GM19438 (cell line): ENCODE results near the gene HTRA1.

Experiments
- ATAC-seq: cut with Tn5 transposase; IDR thresholded peaks from one replicate; pipeline ENCODE4 v1.9.1; 2021; ENCODE audit warnings: low read depth; ENCODE audit not compliant: unreplicated experiment

HTRA1 gene

GRCh38 chr10:122471531-122472177, 10.3 kb downstream of the HTRA1 start:
- no peak for ATAC-seq

- no peak for ATAC-seq
Observed at GRCh38 chr10:122473116-122473515, 11.8 kb downstream of the HTRA1 start.

- no peak for ATAC-seq
Observed at GRCh38 chr10:122474131-122474818, 12.9 kb downstream of the HTRA1 start.

- no peak for ATAC-seq
Observed at GRCh38 chr10:122475100-122475499, 13.7 kb downstream of the HTRA1 start.

- ATAC-seq, result no peak
Observed at GRCh38 chr10:122475591-122476332, 14.4 kb downstream of the HTRA1 start.

- ATAC-seq, result no peak
Observed at GRCh38 chr10:122476333-122476695, 15.0 kb downstream of the HTRA1 start.

GRCh38 chr10:122477436-122477835, 16.1 kb downstream of the HTRA1 start:
- no peak for ATAC-seq

GRCh38 chr10:122478971-122479370, 17.6 kb downstream of the HTRA1 start:
- ATAC-seq, result no peak

- ATAC-seq, result no peak
Observed at GRCh38 chr10:122480146-122480833, 18.9 kb downstream of the HTRA1 start.

- ATAC-seq, result no peak
Observed at GRCh38 chr10:122481296-122482056, 20.1 kb downstream of the HTRA1 start.

GRCh38 chr10:122484276-122485060, 23.1 kb downstream of the HTRA1 start:
- ATAC-seq, result no peak

GRCh38 chr10:122485670-122486069, 24.3 kb downstream of the HTRA1 start:
- no peak for ATAC-seq

GRCh38 chr10:122486406-122487080, 25.2 kb downstream of the HTRA1 start:
- ATAC-seq, result no peak

- ATAC-seq, result no peak
Observed at GRCh38 chr10:122487174-122487765, 25.9 kb downstream of the HTRA1 start.

- no peak for ATAC-seq
Observed at GRCh38 chr10:122490268-122490667, 28.9 kb downstream of the HTRA1 start.

- ATAC-seq, result no peak
Observed at GRCh38 chr10:122490786-122491680, 29.7 kb downstream of the HTRA1 start.

GRCh38 chr10:122492006-122492405, 30.7 kb downstream of the HTRA1 start:
- ATAC-seq, result no peak

- ATAC-seq, result no peak
Observed at GRCh38 chr10:122492999-122493481, 31.7 kb downstream of the HTRA1 start.
